ENCODE data around the gene TIA1.

TIA1 gene

GRCh38 chr2:70214953-70215549, 33.4 kb downstream of the TIA1 start:
- H3K36me3 ChIP-seq: peaks cover 82% of the 10 kb centered on the region
- H3K27ac ChIP-seq: no peak overlapping the region
- no peaks in the 10 kb centered on the region for H3K9me3 ChIP-seq (ENCODE audit: severe bottlenecking)
- H3K4me3 ChIP-seq (ENCODE audit: low read depth, low read length): no peak overlapping the region
- TF ChIP-seq CTCF (IDR thresholded peaks at IDR 0.05; ENCODE audit: low read depth, low read length): no peak
- DNase-seq: no peak
- no peaks in the 10 kb centered on the region for H3K27me3 ChIP-seq (ENCODE audit: insufficient read depth, low read depth, severe bottlenecking)

GRCh38 chr2:70214365-70214764, 34.1 kb downstream of the TIA1 start:
- H3K36me3 ChIP-seq: peaks cover 79% of the 10 kb centered on the region
- no peaks in the 10 kb centered on the region for H3K27me3 ChIP-seq (ENCODE audit: insufficient read depth, low read depth, severe bottlenecking)
- no peak overlapping the region for H3K4me3 ChIP-seq (ENCODE audit: low read depth, low read length)
- no peak overlapping the region for H3K27ac ChIP-seq
- no peak for TF ChIP-seq CTCF (IDR thresholded peaks at IDR 0.05; ENCODE audit: low read depth, low read length)
- no peak for DNase-seq
- no peaks in the 10 kb centered on the region for H3K9me3 ChIP-seq (ENCODE audit: severe bottlenecking)

GRCh38 chr2:70212298-70212932, 36.0 kb downstream of the TIA1 start:
- no peak for DNase-seq
- Histone ChIP-seq H3K27me3 (ENCODE audit: insufficient read depth, low read depth, severe bottlenecking) (no peaks in the 10 kb centered on the region), H3K36me3 (peaks cover 61% of the 10 kb centered on the region), H3K9me3 (ENCODE audit: severe bottlenecking) (no peaks in the 10 kb centered on the region), H3K4me3 (ENCODE audit: low read depth, low read length) (no peak overlapping the region), H3K27ac (no peak overlapping the region)
- no peak for TF ChIP-seq CTCF (IDR thresholded peaks at IDR 0.05; ENCODE audit: low read depth, low read length)

- no peak overlapping the region for H3K27ac ChIP-seq
- H3K9me3 ChIP-seq (ENCODE audit: severe bottlenecking): no peaks in the 10 kb centered on the region
- TF ChIP-seq CTCF (IDR thresholded peaks at IDR 0.05; ENCODE audit: low read depth, low read length): no peak
- no peaks in the 10 kb centered on the region for H3K27me3 ChIP-seq (ENCODE audit: insufficient read depth, low read depth, severe bottlenecking)
- DNase-seq: no peak
- H3K36me3 ChIP-seq: peaks cover 54% of the 10 kb centered on the region
- H3K4me3 ChIP-seq (ENCODE audit: low read depth, low read length): no peak overlapping the region
Measured at GRCh38 chr2:70211595-70211994, 36.8 kb downstream of the TIA1 start.

GRCh38 chr2:70204452-70204851, 44.0 kb downstream of the TIA1 start:
- TF ChIP-seq CTCF (IDR thresholded peaks at IDR 0.05; ENCODE audit: low read depth, low read length): no peak
- H3K4me3 ChIP-seq (ENCODE audit: low read depth, low read length): no peak overlapping the region
- H3K36me3 ChIP-seq: peaks cover 2% of the 10 kb centered on the region; the same call in 1 of the 2 replicates
- peaks cover 2% of the 10 kb centered on the region for H3K9me3 ChIP-seq (ENCODE audit: severe bottlenecking)
- H3K27me3 ChIP-seq (ENCODE audit: insufficient read depth, low read depth, severe bottlenecking): no peaks in the 10 kb centered on the region
- DNase-seq: no peak
- no peak overlapping the region for H3K27ac ChIP-seq

- Histone ChIP-seq H3K4me3 (ENCODE audit: low read depth, low read length) (no peak overlapping the region), H3K27ac (no peak overlapping the region), H3K36me3 (no peaks in the 10 kb centered on the region; the same call in 1 of the 2 replicates), H3K27me3 (ENCODE audit: insufficient read depth, low read depth, severe bottlenecking) (no peaks in the 10 kb centered on the region), H3K9me3 (ENCODE audit: severe bottlenecking) (peaks cover 2% of the 10 kb centered on the region)
- DNase-seq: no peak
- TF ChIP-seq CTCF (IDR thresholded peaks at IDR 0.05; ENCODE audit: low read depth, low read length): 0 out of 2 replicates have a peak, but pooled peaks have one; percentile 6
Measured at GRCh38 chr2:70203086-70203485, 45.3 kb downstream of the TIA1 start.
